ENCODE data around the gene GCAT.

Gene GCAT

GRCh38 chr22:37818409-37819104 lies 10.8 kb downstream of the GCAT start:
- Histone ChIP-seq H3K9ac (ENCODE audit: low read length) (no peak overlapping the region), H3K9me3 (ENCODE audit: control insufficient read depth, low read length) (no peaks in the 10 kb centered on the region), H3K4me3 (ENCODE audit: low read length) (no peak overlapping the region), H3K36me3 (ENCODE audit: control insufficient read depth, insufficient read depth, low read length) (no peaks in the 10 kb centered on the region), H3K4me1 (ENCODE audit: control insufficient read depth, insufficient read depth, low read length) (peaks cover 21% of the 10 kb centered on the region), H3K27me3 (ENCODE audit: control insufficient read depth, insufficient read depth, low read length) (peaks cover 44% of the 10 kb centered on the region)

- Histone ChIP-seq H3K4me1 (ENCODE audit: control insufficient read depth, insufficient read depth, low read length) (peaks cover 21% of the 10 kb centered on the region), H3K36me3 (ENCODE audit: control insufficient read depth, insufficient read depth, low read length) (no peaks in the 10 kb centered on the region), H3K4me3 (ENCODE audit: low read length) (no peak overlapping the region), H3K27me3 (ENCODE audit: control insufficient read depth, insufficient read depth, low read length) (peaks cover 49% of the 10 kb centered on the region), H3K9me3 (ENCODE audit: control insufficient read depth, low read length) (no peaks in the 10 kb centered on the region), H3K9ac (ENCODE audit: low read length) (no peak overlapping the region)
Observed at GRCh38 chr22:37819105-37819433, 11.3 kb downstream of the GCAT start.

GRCh38 chr22:37820350-37820749 lies 12.6 kb downstream of the GCAT start:
- Histone ChIP-seq H3K9ac (ENCODE audit: low read length) (no peak overlapping the region), H3K4me1 (ENCODE audit: control insufficient read depth, insufficient read depth, low read length) (peaks cover 21% of the 10 kb centered on the region), H3K9me3 (ENCODE audit: control insufficient read depth, low read length) (no peaks in the 10 kb centered on the region), H3K36me3 (ENCODE audit: control insufficient read depth, insufficient read depth, low read length) (no peaks in the 10 kb centered on the region), H3K27me3 (ENCODE audit: control insufficient read depth, insufficient read depth, low read length) (peaks cover 53% of the 10 kb centered on the region), H3K4me3 (ENCODE audit: low read length) (no peak overlapping the region)

GRCh38 chr22:37822079-37822833 lies 14.5 kb downstream of the GCAT start:
- Histone ChIP-seq H3K27me3 (ENCODE audit: control insufficient read depth, insufficient read depth, low read length) (peaks cover 53% of the 10 kb centered on the region), H3K4me3 (ENCODE audit: low read length) (no peak overlapping the region), H3K4me1 (ENCODE audit: control insufficient read depth, insufficient read depth, low read length) (peaks cover 20% of the 10 kb centered on the region), H3K36me3 (ENCODE audit: control insufficient read depth, insufficient read depth, low read length) (no peaks in the 10 kb centered on the region), H3K9me3 (ENCODE audit: control insufficient read depth, low read length) (no peaks in the 10 kb centered on the region), H3K9ac (ENCODE audit: low read length) (no peak overlapping the region)

GRCh38 chr22:37823134-37823985 lies 15.6 kb downstream of the GCAT start, which contains the start of gene GALR3:
Gene GALR3 (plus strand): TSS chr22:37823382. CDS start chr22:37823407, 25 bp downstream.
- no peaks in the 10 kb centered on the region for H3K36me3 ChIP-seq (ENCODE audit: control insufficient read depth, insufficient read depth, low read length)
- no peak within 1 kb of the TSS for H3K4me3 ChIP-seq (ENCODE audit: low read length)
- peaks cover 47% of the 10 kb centered on the region for H3K27me3 ChIP-seq (ENCODE audit: control insufficient read depth, insufficient read depth, low read length)
- no peak within 1 kb of the TSS for H3K9ac ChIP-seq (ENCODE audit: low read length)
- H3K4me1 ChIP-seq (ENCODE audit: control insufficient read depth, insufficient read depth, low read length): peaks cover 10% of the 10 kb centered on the region
- H3K9me3 ChIP-seq (ENCODE audit: control insufficient read depth, low read length): no peaks in the 10 kb centered on the region

GRCh38 chr22:37824674-37825641 lies 17.2 kb downstream of the GCAT start:
- Histone ChIP-seq H3K9ac (ENCODE audit: low read length) (no peak overlapping the region), H3K27me3 (ENCODE audit: control insufficient read depth, insufficient read depth, low read length) (peaks cover 38% of the 10 kb centered on the region), H3K4me1 (ENCODE audit: control insufficient read depth, insufficient read depth, low read length) (no peaks in the 10 kb centered on the region), H3K4me3 (ENCODE audit: low read length) (no peak overlapping the region), H3K9me3 (ENCODE audit: control insufficient read depth, low read length) (no peaks in the 10 kb centered on the region), H3K36me3 (ENCODE audit: control insufficient read depth, insufficient read depth, low read length) (no peaks in the 10 kb centered on the region)

- Histone ChIP-seq H3K4me1 (ENCODE audit: control insufficient read depth, insufficient read depth, low read length) (no peaks in the 10 kb centered on the region), H3K4me3 (ENCODE audit: low read length) (no peak overlapping the region), H3K27me3 (ENCODE audit: control insufficient read depth, insufficient read depth, low read length) (peaks cover 24% of the 10 kb centered on the region), H3K9me3 (ENCODE audit: control insufficient read depth, low read length) (no peaks in the 10 kb centered on the region), H3K9ac (ENCODE audit: low read length) (no peak overlapping the region), H3K36me3 (ENCODE audit: control insufficient read depth, insufficient read depth, low read length) (peaks cover 15% of the 10 kb centered on the region)
Observed at GRCh38 chr22:37827056-37827455, 19.3 kb downstream of the GCAT start.

GRCh38 chr22:37830093-37830842 lies 22.5 kb downstream of the GCAT start:
- H3K4me1 ChIP-seq (ENCODE audit: control insufficient read depth, insufficient read depth, low read length): no peaks in the 10 kb centered on the region
- no peaks in the 10 kb centered on the region for H3K9me3 ChIP-seq (ENCODE audit: control insufficient read depth, low read length)
- no peak overlapping the region for H3K9ac ChIP-seq (ENCODE audit: low read length)
- no peak overlapping the region for H3K4me3 ChIP-seq (ENCODE audit: low read length)
- peaks cover 31% of the 10 kb centered on the region for H3K36me3 ChIP-seq (ENCODE audit: control insufficient read depth, insufficient read depth, low read length)
- no peaks in the 10 kb centered on the region for H3K27me3 ChIP-seq (ENCODE audit: control insufficient read depth, insufficient read depth, low read length)

- H3K4me1 ChIP-seq (ENCODE audit: control insufficient read depth, insufficient read depth, low read length): no peaks in the 10 kb centered on the region
- H3K9ac ChIP-seq (ENCODE audit: low read length): no peak overlapping the region
- no peaks in the 10 kb centered on the region for H3K9me3 ChIP-seq (ENCODE audit: control insufficient read depth, low read length)
- H3K4me3 ChIP-seq (ENCODE audit: low read length): no peak overlapping the region
- H3K36me3 ChIP-seq (ENCODE audit: control insufficient read depth, insufficient read depth, low read length): peaks cover 31% of the 10 kb centered on the region
- H3K27me3 ChIP-seq (ENCODE audit: control insufficient read depth, insufficient read depth, low read length): no peaks in the 10 kb centered on the region
Observed at GRCh38 chr22:37831472-37831871, 23.7 kb downstream of the GCAT start.

- Histone ChIP-seq H3K9ac (ENCODE audit: low read length) (no peak overlapping the region), H3K36me3 (ENCODE audit: control insufficient read depth, insufficient read depth, low read length) (peaks cover 31% of the 10 kb centered on the region), H3K4me3 (ENCODE audit: low read length) (no peak overlapping the region), H3K9me3 (ENCODE audit: control insufficient read depth, low read length) (no peaks in the 10 kb centered on the region), H3K27me3 (ENCODE audit: control insufficient read depth, insufficient read depth, low read length) (no peaks in the 10 kb centered on the region), H3K4me1 (ENCODE audit: control insufficient read depth, insufficient read depth, low read length) (no peaks in the 10 kb centered on the region)
Observed at GRCh38 chr22:37832022-37832857, 24.5 kb downstream of the GCAT start.

Measured in mucosa of stomach (tissue), 1 donor.